Anterior cingulate cortex (tissue), 58 donors: Measurements from ENCODE around the gene PFKL.

Source experiments
- DNase-seq, 58 donors: peaks; one replicate each; lab custom pipeline; 2025; lab: John Stamatoyannopoulos, UW

The PFKL gene

DNA sequence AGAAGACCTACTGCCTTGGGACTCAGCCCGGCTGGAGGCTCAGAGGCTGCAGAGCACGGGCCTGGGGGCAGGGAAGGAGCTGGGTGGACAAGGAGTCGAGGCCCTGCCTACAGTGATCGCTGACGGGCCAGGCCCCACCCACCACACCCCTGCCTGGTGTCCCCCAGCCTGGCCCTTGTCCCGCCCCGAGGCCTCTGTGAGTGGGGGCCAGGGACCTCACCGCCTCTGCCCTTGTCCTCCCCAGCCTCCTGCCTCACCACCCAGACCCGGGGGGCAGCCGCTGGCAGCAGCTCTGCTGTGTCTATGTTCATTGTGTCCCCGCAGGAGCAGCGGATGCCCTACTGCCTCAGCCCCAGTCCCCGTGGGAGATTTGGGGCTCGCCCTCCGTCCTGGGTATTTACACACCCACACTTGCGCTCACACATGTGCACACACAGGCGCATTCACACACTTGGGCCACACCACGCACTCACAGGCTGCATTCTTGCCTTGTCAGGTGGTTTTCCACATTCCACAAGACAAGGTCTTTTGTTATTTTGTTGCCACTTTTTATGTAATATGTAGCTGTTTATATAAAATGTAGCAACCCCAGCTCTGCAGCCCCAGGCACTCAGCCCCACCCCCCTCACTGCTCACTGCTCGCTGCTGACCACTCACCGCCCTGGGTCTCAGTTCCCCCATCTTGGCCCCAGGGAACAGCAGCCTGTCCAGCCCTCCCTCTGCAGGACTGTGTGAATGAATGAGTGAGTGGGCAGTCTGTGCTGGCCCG, 7.3 kb downstream of the PFKL start:
- no peak for DNase-seq

DNA sequence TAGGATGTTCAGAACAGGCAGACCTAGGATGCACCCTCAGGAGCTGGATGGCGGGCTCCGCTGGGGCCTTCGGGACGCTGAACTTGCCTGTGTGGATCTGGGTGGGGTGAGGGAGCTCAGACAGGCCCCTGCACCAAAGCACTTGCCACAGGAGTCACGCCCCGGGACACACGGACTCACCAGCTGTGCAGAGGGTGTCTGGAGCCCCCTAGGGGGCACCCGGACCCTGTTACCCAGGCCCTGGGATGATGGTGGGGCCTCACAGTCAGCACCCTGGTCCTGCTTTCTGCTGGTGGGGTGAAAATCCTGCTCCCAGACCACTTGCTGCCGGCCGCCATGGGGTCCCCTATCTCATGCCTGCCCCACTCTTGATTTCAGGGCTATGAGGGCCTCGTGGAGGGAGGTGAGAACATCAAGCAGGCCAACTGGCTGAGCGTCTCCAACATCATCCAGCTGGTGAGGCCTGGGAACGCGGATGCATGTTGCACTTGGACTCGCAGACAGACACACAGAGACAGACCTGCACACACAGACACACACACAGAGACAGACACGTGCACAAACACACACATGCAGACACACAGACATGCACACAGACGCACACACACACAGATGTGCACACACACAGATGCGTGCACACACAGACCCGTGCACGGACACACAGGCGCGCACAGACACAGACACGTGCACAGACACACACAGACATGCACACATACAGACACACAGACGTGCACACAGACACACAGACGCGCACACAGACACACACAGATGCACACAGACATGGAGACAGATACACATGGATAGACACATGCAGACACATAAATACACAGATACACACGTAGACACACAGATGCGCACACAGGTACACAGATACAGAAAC, 11.0 kb downstream of the PFKL start:
- DNase-seq = no peak

DNA sequence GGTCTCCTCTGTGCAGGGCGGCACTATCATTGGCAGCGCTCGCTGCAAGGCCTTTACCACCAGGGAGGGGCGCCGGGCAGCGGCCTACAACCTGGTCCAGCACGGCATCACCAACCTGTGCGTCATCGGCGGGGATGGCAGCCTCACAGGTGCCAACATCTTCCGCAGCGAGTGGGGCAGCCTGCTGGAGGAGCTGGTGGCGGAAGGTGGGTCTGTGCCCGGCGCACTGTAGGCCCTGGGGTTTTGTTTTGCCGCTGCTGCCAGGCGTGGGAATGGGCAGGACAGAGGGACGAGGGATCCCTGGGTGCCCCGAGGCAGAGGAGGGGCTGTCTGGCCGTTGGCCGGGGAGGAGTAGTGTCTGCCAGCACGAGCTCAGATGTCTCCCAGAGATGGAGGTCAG, 12.2 kb downstream of the PFKL start:
- no peak for DNase-seq

DNA sequence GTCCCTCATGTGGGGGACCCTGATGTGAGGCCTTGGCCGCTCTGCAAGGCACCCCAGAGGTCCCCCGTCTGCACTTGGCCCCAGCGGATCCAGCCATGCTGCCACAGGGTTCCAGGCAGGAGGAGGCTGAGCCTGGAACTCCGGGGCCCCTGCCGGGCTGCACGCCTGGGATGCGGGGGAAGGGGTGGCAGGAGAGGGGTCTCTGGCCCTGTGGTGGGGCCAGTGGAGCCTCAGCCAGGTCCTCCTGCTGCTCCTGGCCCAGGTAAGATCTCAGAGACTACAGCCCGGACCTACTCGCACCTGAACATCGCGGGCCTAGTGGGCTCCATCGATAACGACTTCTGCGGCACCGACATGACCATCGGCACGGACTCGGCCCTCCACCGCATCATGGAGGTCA, 12.9 kb downstream of the PFKL start:
- no peak for DNase-seq

DNA sequence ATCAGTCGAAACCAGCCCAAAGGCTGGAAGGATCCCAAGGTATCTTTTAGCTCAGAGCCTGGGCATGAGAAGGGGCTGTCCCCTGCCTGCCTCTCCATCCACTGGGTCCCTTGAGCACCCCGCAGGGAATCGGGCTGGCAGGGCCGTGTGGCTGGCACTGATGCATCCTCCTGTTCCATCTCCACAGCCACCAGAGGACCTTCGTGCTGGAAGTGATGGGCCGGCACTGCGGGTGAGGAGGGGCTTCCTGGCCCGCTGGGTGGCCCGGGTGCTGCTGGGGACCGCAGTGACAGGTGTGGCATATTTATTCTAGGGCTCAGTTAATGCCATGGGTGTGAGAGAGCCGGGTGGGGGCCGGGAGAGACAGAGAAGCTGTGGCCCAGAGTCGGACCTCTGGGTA, 13.6 kb downstream of the PFKL start:
- peak in 3 of 58 donors; percentile 33 to 34 (median 34) for DNase-seq

DNA sequence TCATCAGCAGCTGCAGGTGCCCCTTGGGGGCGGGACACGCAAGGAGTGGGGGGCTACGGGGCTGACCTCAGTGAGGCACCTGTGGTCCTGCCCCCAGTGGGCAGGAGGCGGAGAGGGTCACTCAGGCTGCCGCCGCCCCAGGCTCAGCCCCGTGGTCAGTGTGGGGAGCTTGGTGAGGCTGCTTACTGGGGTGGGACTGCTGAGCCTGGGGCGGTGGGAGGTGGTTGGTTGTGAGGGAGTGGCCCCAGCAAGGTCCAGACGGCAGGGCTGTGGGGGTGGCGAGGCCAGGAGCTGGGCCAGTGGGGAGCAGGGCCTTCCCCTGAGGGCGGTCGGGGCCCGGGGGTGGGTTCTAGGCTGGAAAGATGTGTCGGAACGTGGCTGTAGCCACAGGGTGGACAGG, 14.3 kb downstream of the PFKL start:
- no peak for DNase-seq

DNA sequence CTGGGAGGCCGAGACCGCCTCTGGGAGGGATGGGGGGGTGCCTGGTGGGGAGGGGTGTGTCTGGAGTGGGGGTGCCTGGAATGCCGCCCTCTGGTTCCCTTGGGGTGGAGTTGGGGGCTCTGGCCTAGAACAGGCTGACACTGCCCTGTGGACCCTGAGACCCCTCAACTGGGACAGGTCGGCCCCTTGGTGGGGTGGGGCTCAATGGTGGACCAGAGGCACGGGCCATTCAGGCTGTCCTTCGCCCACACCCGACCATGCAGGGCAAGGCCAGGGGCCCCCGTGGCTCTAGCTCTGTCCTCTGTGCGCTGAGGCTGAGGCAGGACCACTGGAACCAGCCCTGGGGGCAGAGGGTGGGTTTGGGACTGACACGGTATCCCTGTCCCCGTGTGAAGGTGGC, 14.7 kb downstream of the PFKL start:
- DNase-seq = no peak

DNA sequence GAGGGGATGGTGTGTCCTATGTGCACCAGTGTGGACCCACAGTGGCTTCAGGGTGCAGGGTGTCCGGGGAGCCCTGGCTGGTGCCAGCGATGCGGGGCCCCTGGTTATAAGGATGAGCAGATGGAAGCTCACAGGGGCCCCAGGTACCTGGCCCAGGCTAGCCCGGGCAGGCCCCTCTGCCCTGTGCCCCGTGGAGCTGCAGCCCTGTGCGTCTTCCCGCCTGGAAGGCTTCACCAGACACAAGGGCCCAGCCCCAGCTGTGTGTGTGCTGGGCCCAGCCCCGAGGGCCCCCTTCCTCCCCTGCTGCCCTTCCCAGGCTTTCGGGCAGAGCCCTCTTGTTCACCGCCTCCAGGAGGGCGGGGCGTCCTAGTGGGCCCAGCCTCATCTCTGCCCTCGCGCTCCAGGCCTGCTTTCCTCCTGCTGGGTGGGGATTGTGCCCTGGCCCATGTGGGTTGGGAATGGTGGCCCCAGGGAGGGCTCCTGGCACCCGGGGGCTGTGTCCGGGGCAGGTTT, 15.9 kb downstream of the PFKL start:
- DNase-seq = no peak

DNA sequence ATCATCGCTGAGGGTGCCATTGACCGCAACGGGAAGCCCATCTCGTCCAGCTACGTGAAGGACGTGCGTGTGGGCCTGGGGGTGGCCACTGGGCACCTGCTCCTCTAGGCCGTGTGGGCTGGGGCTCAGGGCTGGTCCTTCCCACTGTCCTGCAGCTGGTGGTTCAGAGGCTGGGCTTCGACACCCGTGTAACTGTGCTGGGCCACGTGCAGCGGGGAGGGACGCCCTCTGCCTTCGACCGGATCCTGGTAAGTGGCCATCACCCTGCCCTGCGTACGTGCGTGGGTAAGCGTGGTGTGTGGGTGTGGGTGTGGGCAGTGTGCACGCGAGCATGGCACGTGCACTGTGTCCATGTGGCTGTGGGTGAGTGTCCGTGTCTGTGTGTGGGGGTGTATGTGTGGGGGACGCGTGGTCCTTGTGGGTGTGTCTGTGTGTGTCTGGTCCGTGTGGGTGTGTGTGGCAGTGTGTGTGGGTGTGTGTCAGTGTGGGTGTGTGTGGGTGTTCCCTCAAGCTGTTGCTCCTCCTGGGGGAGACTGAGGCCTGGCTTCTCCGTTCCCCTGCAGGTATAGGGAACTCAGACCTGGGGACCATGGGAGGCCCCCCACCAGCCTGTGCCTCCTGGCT, 16.5 kb downstream of the PFKL start:
- no peak for DNase-seq

DNA sequence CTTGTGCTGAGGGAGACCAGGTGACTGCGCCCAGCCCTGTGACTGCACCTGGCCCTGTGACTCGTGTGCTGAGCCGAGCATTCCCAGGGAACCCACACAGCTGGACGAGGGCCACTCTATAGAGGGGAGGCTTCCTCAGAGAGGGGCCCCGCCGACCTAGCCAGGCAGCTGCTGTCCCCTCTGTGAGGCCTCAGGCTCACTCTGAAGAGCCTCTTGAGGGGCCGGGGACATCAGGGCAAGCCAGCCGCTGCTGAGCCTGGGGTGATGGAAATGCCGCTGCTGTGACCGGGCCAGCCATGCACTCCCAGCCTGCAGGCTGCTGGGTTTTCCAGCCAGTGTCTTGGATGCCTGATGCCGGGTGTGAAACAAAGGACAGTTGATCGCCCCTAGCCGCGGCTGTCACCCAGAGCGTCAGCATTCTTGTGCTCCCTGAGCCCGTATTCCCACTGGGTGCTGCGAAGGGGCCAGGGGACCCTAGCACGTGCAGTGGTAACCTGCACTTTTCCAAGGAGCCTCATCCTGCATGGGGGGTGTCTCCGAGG, 17.5 kb downstream of the PFKL start:
- DNase-seq = peak in 16 of 58 donors; percentile 19 to 68 (median 43)

DNA sequence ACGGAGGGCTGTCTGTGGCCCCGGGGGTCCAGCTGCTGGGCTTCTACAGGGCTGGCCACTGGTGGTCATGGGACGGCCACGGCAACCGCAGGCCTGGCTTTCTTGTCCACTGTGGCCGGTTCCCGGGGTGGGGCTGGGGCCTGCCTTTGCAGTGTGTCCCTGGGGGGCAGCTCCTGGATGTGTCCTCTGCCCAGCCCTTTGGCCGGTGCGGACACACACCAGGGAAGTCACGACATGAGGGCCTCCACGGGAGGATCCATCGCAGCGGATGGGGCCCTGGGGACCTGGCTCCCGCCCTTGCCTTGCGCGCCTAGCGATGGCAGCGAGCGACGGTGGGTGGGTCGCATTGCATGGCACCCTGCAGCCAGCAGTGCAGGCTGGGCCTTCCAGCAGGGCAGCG, 18.0 kb downstream of the PFKL start:
- no peak for DNase-seq

DNA sequence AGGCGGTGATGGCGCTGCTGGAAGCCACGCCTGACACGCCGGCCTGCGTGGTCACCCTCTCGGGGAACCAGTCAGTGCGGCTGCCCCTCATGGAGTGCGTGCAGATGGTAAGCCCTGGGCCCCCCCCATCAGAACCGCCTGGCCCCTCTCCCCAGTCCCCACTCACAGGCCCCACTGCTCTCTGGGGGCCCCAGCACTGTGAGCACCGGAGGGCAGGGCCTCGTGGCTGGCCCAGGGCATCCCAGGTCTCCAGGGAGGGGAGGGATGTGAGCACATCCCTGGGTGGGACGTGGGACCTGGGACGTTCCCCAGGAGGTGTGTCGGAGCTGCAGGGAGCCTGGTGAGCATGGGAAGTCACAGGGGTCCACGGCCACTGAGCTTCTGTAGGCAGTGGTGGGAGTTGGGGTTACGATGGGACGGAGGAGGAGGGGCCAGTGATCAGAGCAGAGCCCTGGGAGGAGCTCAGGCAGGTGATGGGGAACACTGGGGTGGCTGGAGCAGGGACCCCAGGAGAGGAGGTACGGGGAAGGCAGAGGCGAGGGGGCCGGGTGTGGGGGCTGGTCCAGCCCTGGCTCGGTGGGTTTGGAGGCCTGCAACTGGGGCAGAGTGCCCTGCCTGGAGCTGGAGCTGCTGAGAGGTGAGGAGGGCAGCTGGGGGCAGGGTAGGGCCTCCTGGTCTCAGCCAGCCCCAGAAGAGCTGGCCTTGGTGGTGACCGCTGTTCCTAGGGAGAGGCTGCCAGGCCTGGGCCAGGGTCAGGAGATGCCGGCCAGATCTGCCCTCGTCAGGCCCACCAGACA, 18.8 kb downstream of the PFKL start:
- no peak for DNase-seq

DNA sequence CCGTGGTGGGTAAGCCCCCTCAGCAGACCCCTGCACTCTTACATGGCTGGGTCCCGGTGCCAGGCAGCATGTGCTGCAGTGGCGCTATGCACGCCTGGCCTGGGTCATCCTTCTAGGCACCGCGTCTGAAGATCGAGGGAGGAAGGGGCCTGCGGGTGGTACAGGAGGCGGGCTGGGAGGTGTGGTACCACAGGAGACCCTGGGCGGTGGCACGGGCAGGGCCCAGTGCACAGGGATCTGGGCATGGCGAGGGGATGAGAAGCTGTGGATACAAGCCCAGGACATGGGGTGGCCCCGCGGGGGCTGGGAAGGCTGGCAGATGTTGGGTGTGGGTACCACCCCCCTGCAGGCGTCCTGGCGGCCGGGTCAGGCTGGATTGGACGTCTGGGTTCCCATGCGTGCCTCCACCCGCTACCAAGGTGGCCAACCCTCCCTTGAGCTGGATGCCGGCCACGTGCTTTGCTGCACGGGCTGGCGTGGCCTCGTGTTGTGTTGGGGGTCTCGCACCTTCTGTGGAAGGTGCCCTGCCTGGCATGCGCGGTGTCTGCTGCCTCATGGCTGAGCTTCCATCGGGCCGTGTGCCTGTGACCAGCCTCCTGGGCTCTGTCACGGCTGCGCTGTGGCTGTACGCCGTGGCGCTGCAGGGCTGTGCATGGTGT, 19.7 kb downstream of the PFKL start:
- DNase-seq = no peak

DNA sequence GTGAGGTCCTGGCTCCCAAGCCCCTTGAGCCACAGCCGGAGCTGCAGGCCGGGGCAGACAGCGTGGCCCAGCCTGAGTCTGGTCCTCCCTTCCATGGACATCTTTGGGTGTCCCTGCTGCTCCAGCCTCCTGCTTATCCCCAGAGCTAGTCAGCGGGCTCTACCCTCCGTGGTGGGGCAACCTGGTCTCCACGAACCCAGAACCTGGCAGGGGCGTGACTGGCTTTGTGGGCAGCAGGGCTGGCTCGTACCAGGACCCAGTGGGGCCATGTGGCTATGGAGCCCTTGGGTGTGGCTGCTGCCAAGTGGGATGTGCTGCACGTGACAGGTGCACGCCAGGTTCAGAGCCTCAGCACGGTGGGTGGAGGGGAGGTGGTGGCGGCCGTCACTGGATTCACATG, 21.0 kb downstream of the PFKL start:
- DNase-seq = no peak

DNA sequence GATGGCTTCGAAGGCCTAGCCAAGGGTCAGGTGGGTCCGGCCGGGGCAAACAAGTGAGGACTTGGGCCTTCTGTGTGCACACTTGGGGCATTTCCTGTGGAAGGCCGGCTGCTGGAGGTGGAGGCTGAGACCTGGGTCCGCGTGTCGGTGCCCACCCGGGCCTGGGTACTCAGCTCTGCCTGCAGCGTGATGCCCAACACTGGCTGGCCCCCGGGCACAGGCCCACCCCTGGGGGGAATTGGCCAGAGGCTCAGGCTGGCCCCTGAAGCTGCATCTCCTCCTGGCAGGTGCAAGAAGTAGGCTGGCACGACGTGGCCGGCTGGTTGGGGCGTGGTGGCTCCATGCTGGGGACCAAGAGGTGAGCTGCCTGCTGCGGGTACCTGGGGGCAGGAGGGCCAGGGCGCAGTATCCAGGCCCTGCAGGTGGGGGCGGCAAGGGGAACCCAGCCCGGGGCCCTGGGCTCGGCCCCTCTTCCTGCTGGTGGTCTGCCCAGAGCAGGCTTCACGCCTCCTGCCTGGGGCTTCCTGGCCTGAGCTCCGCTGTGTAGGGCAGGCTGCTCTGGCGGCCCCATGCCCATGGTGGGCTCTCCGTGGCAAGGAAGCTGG, 22.1 kb downstream of the PFKL start:
- no peak for DNase-seq

DNA sequence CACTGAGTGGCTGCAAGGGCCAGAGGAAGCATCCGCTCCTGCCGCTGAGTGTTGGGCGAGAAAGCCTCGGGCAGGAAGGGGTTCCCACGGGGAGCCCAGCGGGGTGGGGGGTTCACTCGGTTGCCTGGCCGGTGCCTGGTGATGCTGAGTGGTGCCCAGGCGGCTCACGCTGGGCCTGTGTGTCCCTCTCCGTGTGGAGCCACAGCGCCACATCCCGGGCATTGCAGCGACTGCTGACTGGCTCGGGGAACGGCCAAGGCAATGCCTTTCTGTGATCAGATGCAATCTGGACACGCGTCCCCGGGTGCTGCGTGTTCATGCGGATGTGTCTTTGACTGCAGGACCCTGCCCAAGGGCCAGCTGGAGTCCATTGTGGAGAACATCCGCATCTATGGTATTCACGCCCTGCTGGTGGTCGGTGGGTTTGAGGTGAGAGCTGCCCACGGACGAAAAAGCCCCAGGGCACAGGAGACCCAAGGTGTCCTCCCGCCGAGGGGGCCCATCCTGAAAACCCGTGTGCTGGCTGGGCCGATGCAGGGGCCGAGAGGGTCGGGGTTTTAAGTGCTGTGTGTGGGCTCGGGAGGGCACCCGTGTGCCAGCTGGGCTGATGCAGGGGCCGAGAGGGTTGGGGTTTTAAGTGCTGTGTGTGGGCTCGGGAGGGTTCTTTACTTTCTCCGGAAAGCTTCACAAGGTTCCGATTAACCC, 22.9 kb downstream of the PFKL start:
- peak in 3 of 58 donors; percentile 33 to 35 (median 33) for DNase-seq

DNA sequence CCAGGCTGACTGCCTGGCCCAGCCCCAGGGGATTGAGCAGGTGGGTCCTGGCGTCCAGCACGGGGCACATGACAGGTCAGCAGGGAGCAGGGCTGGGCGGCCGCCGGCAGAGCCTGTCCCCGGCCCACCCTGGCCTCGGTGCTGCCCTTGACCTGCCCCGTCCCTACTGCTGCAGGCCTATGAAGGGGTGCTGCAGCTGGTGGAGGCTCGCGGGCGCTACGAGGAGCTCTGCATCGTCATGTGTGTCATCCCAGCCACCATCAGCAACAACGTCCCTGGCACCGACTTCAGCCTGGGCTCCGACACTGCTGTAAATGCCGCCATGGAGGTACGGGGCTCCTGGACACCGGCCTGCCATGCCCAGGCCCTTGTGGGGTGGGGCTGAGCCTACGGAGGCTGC, 23.7 kb downstream of the PFKL start:
- DNase-seq = no peak

DNA sequence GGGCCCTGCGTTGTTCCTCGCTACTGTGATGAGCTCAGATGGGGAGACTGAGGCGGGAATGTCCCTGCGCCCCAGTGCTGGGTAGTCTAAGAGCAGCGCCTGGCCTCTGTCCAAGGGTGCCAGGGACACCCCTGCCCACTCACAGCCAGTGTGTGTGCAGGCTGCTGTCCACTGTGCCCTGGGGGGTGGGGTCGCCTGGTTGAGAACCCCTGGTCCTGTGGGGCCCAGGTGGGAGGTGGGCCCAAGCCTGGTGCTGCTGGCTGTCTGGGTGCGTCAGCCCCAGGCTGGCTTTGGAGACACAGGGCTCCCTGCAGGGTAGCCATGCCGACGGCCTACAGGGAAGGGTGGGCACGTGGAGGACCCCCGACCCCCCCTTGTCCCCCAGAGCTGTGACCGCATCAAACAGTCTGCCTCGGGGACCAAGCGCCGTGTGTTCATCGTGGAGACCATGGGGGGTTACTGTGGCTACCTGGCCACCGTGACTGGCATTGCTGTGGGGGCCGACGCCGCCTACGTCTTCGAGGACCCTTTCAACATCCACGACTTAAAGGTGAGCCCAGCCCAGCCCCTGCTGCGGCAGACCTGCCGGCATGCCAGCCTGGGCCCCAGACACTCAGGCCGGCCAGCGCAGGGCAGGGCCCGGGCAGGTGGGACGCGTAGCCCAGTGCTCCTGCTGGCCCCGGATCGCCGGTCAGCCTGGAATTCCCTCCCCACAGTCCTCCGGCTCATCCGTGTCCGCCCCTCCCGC, 24.4 kb downstream of the PFKL start:
- no peak for DNase-seq
